GM18508 (cell line): Measurements from ENCODE around the gene ZFHX2.

ENCODE experiments used
- ATAC-seq: cut with Tn5 transposase; IDR thresholded peaks from one replicate; pipeline ENCODE4 v1.9.1; 2021; ENCODE audit warnings: moderate number of reproducible peaks; ENCODE audit not compliant: insufficient read depth, unreplicated experiment

ZFHX2 gene

GRCh38 chr14:23573384-23574015 lies 21.9 kb upstream of the ZFHX2 start:
- ATAC-seq: no peak

- no peak for ATAC-seq
These were observed 21.3 kb upstream of the ZFHX2 start for GRCh38 chr14:23572836-23573235.

- no peak for ATAC-seq
These were observed 20.9 kb upstream of the ZFHX2 start for GRCh38 chr14:23572524-23572828.

- no peak for ATAC-seq
These were observed 20.3 kb upstream of the ZFHX2 start for GRCh38 chr14:23571701-23572523.

- no peak for ATAC-seq
These were observed 19.4 kb upstream of the ZFHX2 start for GRCh38 chr14:23570806-23571483.

- no peak for ATAC-seq
These were observed 18.0 kb upstream of the ZFHX2 start for GRCh38 chr14:23569443-23570151.

- ATAC-seq: no peak
These were observed 17.2 kb upstream of the ZFHX2 start for GRCh38 chr14:23568600-23569331.

GRCh38 chr14:23568021-23568599 lies 16.5 kb upstream of the ZFHX2 start:
- ATAC-seq: no peak

- no peak for ATAC-seq
These were observed 15.8 kb upstream of the ZFHX2 start, which contains the start of gene AP1G2 for GRCh38 chr14:23567186-23568020. AP1G2 (minus strand) TSS chr14:23567791; CDS start chr14:23567314, 477 bp downstream.

- ATAC-seq: no peak
These were observed 15.2 kb upstream of the ZFHX2 start for GRCh38 chr14:23566778-23567185.

- no peak for ATAC-seq
These were observed 14.7 kb upstream of the ZFHX2 start for GRCh38 chr14:23566112-23566777.

- no peak for ATAC-seq
These were observed 14.1 kb upstream of the ZFHX2 start for GRCh38 chr14:23565626-23566025.

GRCh38 chr14:23564876-23565275 lies 13.3 kb upstream of the ZFHX2 start:
- ATAC-seq: no peak

- no peak for ATAC-seq
These were observed 12.7 kb upstream of the ZFHX2 start for GRCh38 chr14:23564181-23564812.

GRCh38 chr14:23563473-23564180 lies 12.1 kb upstream of the ZFHX2 start:
- ATAC-seq: no peak

GRCh38 chr14:23562822-23563472 lies 11.4 kb upstream of the ZFHX2 start:
- ATAC-seq: no peak
